Measurements from ENCODE around the gene MRTFB. TPM values are rescaled to one million over a fixed set of nuclear protein-coding genes. Genes with fewer than 3 reads are reported as not detected.
A peak's percentile ranks its signal among the peaks of the same experiment; 100 is the strongest.
"Not testable (repeated sequence)": the region's sequence is repeated elsewhere in the genome, so short reads cannot be mapped to it uniquely, and the experiment has no call there.

The MRTFB gene
- total RNA-seq, 1 donor from 2014 or later = 18.5 TPM

DNA sequence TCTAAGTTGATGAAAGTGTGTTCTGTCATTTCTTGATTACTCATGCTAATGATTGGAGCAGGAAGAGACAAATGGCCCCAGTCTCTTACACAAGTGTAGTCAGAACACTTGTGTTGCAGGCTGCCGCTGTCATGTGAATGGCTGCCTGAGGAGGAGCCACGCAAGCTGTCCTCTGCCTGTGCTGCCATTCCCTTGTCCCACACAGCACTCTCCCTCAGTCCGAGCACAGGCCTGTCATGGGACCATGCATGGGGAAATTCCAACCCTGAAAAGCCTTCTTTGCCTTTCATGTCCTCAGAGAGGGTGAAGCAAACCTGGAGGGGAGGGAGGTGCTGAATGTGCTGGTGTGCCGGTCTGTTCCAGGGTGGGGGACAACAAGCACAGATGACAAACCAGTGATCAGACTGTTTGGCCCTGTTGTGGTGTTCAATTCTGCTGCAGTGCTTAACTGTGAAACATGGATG lies 109.4 kb downstream of the MRTFB start:
- ATAC-seq = no peak
- no peak for DNase-seq (ENCODE audit: low spot score)

DNA sequence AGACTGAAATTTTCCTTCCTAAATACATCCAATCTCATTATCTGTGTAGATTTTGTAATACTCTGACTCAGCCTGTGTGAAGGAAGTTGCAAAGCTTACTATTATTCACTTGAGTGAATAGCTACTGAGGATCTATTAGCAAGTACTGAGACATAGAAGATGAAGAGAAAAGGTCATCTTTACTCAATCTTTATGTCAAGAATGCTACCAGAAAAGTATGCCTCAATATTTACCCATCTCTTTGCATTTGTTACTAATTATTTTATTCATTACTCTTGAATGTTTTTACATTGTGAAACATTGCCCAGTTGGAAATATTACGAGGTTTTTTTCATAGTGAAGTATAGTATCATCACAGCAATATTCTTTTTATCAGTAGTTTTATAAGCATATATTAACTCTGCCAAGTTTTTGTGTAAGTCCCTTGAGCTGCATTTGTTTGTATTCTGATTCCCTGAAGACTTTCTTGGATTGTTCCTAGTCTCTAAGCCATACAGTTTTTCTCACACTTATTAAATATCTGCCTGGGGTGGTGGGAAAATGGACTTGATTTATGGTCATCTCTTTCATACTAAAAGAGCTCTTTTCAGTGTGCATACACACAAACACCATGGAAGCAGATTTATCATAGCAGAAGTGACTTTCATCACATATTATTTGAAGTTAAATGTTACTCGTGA lies 110.4 kb downstream of the MRTFB start:
- DNase-seq (ENCODE audit: low spot score) = no peak
- ATAC-seq = no peak

DNA sequence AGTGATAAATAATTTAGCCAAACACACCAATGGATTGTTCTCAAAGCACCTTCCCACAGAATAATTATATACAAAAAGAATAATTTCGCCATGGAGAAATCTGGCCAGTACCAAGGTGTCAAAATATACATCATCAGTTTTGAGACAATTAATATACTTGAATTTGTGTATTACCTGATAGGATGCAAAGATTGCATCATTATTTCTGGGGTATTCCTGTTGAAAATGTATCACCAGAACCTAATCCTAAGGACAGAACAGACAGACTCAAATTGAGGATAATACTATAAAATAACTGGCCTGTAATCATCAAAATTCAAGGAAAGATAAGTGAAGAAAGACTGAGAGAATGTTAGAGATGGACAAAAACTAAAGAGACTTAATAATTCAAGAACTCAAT lies 111.9 kb downstream of the MRTFB start:
- no peak for DNase-seq (ENCODE audit: low spot score)
- ATAC-seq = no peak

DNA sequence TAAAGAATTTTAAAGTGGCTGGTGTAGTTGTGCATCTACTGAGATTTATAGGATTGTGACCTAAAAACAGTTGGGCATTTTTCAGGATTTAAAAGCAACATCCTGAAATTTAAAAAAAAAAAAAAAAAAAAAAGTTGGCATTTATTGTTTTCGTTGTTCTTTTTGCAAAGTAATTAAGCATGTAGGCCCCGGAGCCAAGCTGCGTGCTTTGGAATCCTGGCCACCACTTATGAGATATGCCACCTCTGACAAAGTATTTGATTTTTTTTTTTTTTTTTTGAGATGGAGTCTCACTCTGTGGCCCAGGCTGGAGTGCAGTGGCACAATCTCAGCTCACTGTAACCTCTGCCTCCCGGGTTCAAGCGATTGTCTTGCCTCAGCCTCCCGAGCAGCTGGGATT lies 112.8 kb downstream of the MRTFB start:
- ATAC-seq; DNase-seq (ENCODE audit: low spot score): not testable (repeated sequence)

DNA sequence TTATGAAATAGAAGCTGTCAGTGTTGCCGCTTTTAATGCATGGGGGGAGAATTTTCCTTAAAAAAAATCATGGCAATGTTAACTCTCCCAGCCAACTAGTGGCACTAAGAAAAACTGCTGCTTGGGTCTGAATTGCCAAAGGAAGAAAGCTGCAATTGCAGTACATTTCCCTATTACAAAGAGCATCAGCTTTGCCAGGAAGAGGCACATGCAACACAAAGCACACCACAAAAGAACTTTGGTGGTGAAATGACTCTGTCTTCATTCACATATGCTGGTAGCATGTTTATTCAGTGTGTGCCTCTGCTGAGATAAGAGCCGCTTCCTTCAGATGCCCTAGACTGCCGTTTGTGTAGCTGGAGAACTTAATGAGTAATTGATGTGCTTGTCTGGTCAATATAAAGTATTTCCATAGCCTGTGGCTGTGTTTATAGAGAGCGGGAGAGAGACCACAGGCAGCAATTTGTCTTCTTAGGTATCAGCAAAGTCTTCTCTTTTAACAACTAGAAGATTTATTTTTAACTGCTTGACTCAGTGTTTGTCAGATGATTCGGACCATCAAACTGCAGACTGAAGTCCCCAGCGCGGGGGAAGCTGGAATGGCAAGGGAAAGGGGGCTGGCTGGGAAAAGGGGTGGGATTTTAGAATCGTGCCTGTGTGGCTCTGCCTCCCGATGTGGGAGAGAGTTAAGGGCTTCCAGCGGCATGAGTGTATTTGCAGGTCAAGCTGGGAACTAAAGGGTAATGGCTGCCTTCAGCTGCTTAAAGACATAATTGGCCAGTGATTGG lies 115.1 kb downstream of the MRTFB start:
- DNase-seq (ENCODE audit: low spot score) = no peak
- ATAC-seq = peak; percentile 46

DNA sequence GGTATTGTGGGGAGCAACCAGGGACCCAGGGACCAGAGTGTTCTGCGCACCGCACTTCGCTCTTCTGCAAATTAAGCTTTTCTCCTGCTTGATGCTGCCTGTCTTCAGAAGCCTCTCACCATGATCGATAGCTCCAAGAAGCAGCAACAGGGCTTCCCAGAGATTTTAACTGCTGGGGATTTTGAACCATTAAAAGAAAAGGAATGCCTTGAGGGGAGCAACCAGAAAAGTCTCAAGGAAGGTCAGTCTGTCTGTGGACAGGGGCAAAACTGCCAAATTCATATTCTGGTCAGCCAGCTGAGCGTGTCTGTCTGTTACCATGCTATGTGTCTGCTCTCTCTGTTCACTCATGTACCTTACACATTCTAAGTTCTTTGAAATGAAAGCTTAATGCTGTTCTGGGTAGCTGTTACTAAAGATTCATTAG lies 115.7 kb downstream of the MRTFB start:
- DNase-seq (ENCODE audit: low spot score) (no peak), ATAC-seq (no peak)

DNA sequence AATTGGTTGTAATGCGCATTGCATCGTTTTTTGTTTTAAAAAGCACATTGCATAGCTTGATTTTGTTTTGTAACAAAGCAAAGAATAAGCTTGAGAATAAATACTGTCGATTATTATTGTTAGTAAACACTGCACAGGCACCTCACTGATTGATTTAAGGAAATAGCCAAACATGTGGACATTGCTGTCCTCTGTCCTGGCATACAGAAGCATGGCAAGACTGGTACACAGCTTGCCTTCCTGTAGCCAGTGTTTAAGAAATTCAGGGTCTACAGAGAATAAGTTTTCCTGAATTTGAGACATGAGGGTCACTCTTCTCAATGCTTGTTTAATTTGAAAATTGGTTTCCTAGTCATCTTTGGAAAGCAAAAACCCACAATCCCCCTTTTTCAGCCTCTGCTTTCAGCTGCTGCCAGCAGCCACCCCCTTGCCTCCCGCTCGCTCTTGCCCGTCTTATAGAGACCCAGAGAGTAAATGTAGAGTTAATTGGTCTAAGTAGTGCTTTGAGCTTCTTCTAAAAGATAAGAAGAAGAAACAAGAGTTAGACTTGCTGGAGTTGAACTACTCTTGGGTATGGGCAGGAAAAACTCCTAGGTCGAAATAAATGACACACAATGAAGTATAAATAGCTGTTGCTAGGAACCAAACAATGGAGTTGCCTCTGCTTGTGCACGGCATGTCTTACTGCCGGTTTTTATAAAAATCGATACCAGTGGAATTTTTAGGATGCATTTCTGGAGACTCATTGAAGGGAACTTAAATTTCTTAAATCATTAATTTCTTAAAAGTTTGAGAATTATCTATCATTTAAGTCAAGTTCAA lies 116.6 kb downstream of the MRTFB start:
- no peak for ATAC-seq
- no peak for DNase-seq (ENCODE audit: low spot score)

DNA sequence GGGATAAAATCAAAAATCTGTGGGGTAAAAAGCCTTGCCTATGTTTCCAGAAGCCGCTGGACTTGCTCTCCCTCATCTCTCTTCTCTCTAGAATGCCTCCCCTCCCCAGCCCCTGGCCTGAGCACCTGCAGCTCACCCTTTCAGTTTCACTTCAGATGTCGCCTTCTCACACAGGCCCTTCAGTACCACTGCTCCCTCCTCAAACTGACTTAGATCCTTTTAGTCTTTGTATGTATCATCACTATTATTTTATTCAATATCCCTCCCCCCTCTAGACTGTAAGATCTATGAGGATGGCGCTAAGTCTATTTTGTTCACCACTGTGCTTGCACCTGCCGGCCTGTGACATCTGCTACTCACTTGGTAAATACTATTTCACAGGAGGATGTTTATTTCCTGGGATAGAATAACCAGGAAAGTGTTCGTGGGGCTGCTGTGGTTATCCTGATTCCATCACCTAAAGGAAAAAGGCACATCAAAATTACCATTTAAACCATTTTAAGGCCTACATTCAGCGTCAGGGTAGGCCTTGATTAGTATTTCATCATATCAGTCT lies 122.3 kb downstream of the MRTFB start:
- DNase-seq (ENCODE audit: low spot score) = no peak
- ATAC-seq = no peak

DNA sequence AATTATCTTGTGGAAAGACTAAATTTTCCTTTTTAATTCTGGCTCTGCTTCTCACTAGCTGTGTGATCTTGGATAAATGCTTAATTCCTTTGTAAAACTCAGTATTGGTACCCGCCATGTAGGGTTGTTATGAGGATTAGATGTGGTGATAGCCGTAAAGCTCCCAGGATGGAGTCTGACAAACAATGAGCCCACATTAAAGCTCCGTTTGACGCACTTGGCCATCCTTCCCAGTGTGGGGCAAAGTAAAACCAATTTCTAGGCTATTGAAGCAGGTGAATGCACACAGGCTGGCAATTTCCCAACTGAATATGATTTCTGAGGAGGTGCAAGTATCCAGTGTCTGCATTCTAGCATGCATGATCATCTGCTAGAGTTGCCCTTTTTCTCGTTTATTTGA lies 123.6 kb downstream of the MRTFB start:
- ATAC-seq (no peak), DNase-seq (ENCODE audit: low spot score) (no peak)

DNA sequence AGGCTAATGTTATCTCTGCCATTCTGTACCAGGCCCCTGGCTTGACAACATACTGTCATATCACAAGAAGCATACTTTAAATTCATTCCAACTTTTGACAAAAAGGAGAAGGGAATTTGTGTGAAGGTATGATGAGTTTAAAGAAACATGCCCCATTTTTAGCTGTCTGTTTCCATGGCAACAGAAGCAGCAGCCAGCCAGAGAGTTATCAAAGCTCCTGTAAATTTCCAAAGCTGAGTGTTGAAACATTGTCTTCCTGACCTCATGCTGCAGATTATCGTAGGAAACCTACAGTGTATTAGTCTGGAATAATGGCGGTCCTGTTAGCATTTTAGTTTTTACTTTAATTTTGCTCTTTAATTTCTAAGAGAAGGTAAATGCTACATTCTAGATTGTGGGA lies 124.9 kb downstream of the MRTFB start:
- ATAC-seq (no peak), DNase-seq (ENCODE audit: low spot score) (no peak)

DNA sequence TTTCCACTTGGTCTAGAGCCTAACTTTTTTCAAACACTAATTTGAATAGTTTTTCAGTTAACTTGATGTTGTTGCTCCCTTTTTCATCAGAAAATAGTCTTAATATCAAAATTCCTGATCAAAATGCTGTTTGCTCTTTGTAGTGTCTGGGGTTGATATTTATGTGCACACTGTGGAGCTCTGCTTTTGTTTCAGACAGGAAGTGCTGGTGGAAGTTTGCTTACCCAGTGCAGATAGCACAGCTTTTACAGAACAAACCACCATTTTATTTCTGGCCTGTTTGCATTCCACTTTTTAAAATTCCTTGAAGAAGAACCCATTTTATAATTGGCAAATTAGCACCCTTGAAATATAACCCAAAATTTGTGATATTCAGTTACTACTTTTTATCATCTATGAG lies 125.4 kb downstream of the MRTFB start:
- ATAC-seq (no peak), DNase-seq (ENCODE audit: low spot score) (no peak)

DNA sequence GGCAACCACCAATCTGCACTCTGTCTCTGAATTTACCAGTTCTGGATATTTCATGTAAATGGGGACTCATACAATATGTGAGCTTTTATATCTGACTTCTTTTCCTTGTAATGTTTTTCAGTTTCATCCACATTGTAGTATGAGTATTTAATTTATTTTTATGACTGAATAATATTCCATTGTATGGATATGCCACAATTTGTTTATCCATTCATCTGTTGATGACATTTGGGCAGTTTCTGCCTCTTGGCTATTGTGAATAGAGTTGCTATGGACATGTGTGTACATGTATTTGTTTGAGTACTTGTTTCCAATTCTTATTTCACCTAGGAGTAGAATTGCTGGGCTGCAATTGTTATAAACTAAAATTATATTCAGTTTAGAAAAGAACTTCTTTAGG lies 126.9 kb downstream of the MRTFB start:
- no peak for DNase-seq (ENCODE audit: low spot score)
- ATAC-seq = no peak

DNA sequence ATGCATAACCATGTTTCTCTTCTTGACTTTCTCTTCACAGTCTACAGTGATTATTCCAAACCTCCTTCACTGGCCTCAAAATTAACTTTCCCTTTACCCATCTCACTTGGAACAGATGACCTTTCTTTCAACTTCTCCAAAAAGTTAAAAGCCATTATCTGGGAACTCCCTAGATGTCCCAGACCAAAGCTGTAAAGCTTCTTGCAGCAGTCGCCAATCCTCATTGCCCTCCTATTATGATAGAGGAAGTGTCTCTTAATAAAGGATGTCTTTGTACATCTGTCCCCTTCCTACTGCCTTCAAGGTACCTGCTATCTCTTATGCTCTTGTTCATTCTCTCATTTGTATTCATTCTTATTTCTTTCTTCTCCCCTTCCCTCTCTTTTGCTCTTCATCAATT lies 127.5 kb downstream of the MRTFB start:
- DNase-seq (ENCODE audit: low spot score) = no peak
- ATAC-seq = no peak

DNA sequence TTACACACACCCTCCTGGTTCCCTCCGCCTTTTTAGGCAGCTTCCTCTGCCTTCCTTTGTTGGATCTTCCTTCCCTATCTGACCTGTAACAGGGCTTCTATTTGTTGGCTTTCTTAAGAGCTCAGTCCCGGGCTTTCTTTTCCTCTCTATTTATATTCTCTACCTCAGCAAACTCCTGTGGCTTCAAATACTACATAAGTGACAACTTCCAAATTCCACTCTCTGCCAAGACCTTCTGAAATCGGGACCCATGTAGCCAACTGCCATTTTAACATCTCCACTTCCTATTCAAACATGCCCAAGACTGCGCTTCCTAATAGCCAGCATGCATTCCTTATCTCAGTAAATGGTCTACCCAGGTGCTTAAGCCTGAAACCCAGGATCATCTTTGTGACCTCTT lies 128.1 kb downstream of the MRTFB start:
- ATAC-seq (no peak), DNase-seq (ENCODE audit: low spot score) (no peak)

DNA sequence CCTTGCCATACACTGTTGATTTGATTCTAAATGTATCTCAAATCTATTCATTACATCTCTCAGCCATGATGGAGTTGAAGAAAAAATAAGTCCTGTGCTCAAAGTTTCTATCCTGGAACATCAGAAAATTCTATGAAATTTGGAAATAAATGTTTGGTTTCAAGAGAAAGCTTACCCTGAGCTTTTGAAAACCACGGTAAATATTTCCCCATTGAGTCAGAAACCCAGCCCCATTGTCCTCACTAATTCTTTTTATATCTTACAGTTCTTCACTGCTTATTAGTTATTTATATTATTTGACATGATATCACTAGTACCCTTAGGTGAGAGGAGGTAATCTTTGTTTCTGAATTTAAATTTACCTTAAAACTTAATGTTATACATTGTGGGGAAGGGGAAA lies 128.5 kb downstream of the MRTFB start:
- no peak for DNase-seq (ENCODE audit: low spot score)

DNA sequence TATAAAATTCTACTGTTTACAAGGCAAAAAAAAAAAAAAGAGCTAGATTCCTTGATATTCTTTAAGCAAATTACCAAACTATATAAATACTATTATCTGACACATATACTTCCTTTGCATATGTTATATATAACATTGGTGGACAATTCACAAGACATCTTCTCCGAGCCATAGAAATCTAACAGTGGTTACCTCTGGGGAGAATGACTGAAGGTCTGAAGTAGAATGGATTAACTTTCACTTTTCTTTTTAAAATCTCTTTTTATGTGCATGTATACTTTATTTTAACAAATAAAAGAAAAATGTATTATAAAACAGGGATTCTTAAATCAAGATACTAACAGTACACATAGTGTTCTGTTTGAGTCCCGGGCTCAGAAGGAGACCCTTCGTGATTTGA lies 131.0 kb downstream of the MRTFB start:
- DNase-seq (ENCODE audit: low spot score) = no peak

More for the DNA sequence above, 128.5 kb downstream of the MRTFB start:
- no peak for ATAC-seq

DNA sequence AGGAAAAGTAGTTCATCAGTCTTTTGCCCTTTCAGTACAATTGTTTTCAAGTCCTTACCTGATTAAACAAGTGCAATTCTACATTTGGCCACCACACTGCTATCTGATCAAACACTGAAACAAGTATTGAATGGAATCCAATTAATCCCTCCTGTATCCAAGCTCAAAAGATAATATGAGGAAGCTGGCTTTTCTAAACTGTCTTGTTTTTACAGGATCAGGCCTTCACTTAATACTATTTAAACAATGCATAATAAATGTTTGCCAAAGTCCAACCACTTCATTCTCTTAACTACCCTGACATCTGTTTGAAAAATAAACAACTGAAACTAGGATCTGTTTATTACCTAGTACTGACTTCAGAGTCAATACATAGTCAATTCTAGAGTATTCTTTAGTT lies 131.6 kb downstream of the MRTFB start:
- peak; percentile 89 for ATAC-seq
- no peak for DNase-seq (ENCODE audit: low spot score)

More for the DNA sequence above, 131.0 kb downstream of the MRTFB start:
- ATAC-seq = peak; percentile 64

DNA sequence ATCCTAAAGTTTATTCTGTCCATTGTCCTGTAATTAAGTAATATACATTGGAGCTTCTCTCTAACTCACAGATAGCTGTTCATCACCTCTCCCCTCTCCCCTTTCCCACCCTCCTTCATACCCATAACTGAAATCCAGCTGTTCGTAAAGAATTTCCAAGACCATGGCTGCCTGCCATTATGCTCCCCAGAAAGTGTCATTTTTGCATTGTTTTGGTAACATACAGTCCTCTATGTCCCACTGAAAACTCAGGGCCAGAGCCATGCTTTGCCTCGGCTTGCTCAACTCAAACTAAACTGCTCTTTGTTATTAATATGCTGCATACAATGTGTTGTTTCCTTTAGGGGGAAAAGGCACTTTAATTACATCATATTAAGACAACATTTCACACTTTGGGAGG lies 132.0 kb downstream of the MRTFB start:
- ATAC-seq (no peak), DNase-seq (ENCODE audit: low spot score) (no peak)

DNA sequence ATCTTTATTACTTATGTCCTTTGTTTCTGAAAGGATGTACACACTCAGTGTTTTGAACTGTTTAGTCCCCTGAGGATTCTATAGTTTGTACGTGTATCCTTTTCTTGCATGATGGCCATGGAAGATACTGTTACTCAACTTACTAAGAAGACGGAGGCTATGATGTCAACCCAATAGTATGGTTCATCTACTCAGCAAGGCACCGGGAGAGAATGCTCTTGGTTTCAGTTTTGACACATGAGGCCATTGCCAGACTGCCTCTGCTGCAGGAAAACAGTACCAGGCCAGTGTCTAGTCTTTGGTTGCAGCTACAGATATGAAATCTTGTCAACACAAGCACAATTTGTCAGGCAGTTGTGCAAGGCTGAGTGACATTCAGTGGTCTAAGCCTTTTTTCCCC lies 134.5 kb downstream of the MRTFB start:
- DNase-seq (ENCODE audit: low spot score) (no peak), ATAC-seq (no peak)

DNA sequence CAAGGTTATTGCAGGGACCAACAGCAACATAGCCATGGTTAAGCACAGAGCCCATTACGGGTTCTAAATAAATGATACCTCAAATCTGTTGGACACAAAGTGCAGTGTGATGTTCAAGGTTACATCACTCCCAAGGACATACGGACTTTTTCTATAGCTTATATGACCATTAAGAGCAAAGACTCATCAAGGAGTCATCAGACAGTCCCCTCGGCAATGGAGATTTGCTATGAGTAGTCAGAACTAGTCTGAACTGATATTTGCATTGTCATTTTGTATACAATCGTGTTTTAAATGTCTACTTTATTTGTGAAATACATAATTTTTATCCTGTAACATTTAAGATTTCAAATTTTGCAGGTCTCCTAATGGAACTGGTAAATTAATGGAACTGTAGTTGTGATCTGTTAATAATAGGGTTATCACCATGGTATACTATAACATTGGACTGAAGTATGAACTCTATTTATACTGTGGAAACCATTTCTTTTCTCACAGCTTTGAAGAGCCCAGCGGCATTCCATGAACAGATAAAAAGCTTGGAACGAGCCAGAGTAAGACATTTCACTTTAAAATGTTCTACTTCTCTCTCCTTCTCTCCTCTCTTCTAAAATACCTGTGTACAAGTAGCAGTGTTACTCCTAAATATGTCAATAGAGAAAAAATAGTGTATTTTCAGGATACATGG lies 140.9 kb downstream of the MRTFB start:
- no peak for ATAC-seq

DNA sequence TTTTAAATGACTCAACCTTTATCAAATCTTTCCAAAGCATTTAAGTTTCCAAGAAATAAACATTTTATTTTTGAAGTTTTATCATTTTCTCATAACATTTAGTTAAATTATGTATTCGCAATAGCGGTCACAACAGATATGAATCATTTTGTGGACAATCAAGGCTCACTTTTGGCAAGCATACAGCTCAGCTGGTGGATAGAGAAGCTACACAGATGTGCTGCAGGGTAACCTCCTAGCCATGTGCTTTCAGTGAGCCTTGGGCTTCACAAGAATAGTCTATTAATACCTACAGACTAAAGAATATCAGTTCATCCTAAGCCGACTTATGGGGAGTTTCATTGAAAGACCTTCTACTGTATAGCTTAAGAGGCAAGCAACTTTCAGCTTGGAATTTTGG lies 144.8 kb downstream of the MRTFB start:
- DNase-seq (ENCODE audit: low spot score) = no peak
- no peak for ATAC-seq

More for the DNA sequence above, 140.9 kb downstream of the MRTFB start:
- no peak for DNase-seq (ENCODE audit: low spot score)

Measured in left lobe of liver (tissue), 2 donors.